GM19397 (cell line): ENCODE results near the gene APBB1.

ENCODE experiments used
- ATAC-seq: cut with Tn5 transposase; IDR thresholded peaks from one replicate; pipeline ENCODE4 v1.9.1; 2021; ENCODE audit warnings: mild to moderate bottlenecking, moderate library complexity; ENCODE audit not compliant: unreplicated experiment

APBB1 gene

GRCh38 chr11:6419009-6419631 is at the start of gene APBB1:
APBB1 (minus strand) TSS chr11:6419094; CDS start chr11:6411347, 7,747 bp downstream.
- peak; percentile 60 for ATAC-seq

- no peak for ATAC-seq
Measured at GRCh38 chr11:6459099-6459450, 40.2 kb upstream of the APBB1 start.

GRCh38 chr11:6458352-6459098 is 39.6 kb upstream of the APBB1 start:
- no peak for ATAC-seq

GRCh38 chr11:6457581-6458320 is 38.9 kb upstream of the APBB1 start:
- no peak for ATAC-seq

- ATAC-seq, result no peak
Measured at GRCh38 chr11:6456361-6457073, 37.6 kb upstream of the APBB1 start.

GRCh38 chr11:6455070-6455469 is 36.2 kb upstream of the APBB1 start:
- ATAC-seq, result no peak

- ATAC-seq, result no peak
Measured at GRCh38 chr11:6453152-6453551, 34.3 kb upstream of the APBB1 start.

GRCh38 chr11:6452219-6452618 is 33.3 kb upstream of the APBB1 start:
- no peak for ATAC-seq

GRCh38 chr11:6448574-6448973 is 29.7 kb upstream of the APBB1 start:
- ATAC-seq, result no peak

- ATAC-seq, result peak; percentile 57
Measured at GRCh38 chr11:6443269-6444003, 24.5 kb upstream of the APBB1 start.

GRCh38 chr11:6442441-6442840 is 23.5 kb upstream of the APBB1 start:
- ATAC-seq, result no peak

GRCh38 chr11:6440906-6441358 is 22.0 kb upstream of the APBB1 start, which contains the start of gene HPX:
HPX (minus strand) TSS chr11:6440987; CDS start chr11:6440963, 24 bp downstream.
- ATAC-seq, result no peak

GRCh38 chr11:6438979-6439571 is 20.2 kb upstream of the APBB1 start:
- ATAC-seq, result no peak

GRCh38 chr11:6437993-6438392 is 19.1 kb upstream of the APBB1 start:
- no peak for ATAC-seq

GRCh38 chr11:6437423-6437822 is 18.5 kb upstream of the APBB1 start:
- no peak for ATAC-seq

GRCh38 chr11:6433998-6434660 is 15.2 kb upstream of the APBB1 start:
- ATAC-seq, result no peak

GRCh38 chr11:6431861-6432260 is 13.0 kb upstream of the APBB1 start:
- no peak for ATAC-seq

GRCh38 chr11:6427516-6427915 is 8.6 kb upstream of the APBB1 start:
- no peak for ATAC-seq

- no peak for ATAC-seq
Measured at GRCh38 chr11:6420677-6421076, 1.8 kb upstream of the APBB1 start.
